Activated CD8-positive, alpha-beta T cell treated with anti-CD3 and anti-CD28 coated beads for 36 hours (primary cell): ENCODE results near the gene PPP1R13L. TPM values are rescaled to one million over a fixed set of nuclear protein-coding genes. Genes with fewer than 3 reads are reported as not detected.

ENCODE experiments used
- ATAC-seq: fragments of 200-7000 bp; cut with Tn5 transposase; one replicate; pipeline ENCODE4 v1.10.0; 2021; ENCODE audit warnings: mild to moderate bottlenecking, moderate library complexity
- CTCF ChIA-PET: fragments of 350-600 bp; sonication (Branson Sonifier 250); formaldehyde crosslinking; loops from one replicate; lab custom pipeline; 2021; ENCODE audit warnings: antibody characterized with exemption; lab: Charles Lee
- POLR2A ChIA-PET: fragments of 350-600 bp; sonication (Branson Sonifier 250); formaldehyde crosslinking; loops from one replicate; lab custom pipeline; 2021; ENCODE audit warnings: antibody characterized with exemption; lab: Charles Lee
- DNase-seq: peaks from one replicate; pipeline ENCODE4 v3.0.0-alpha.2; 2020
- H3K27ac Mint-ChIP-seq: one replicate; pipeline ENCODE4 v1.8.0; 2021; ENCODE audit warnings: mild to moderate bottlenecking, mixed read lengths
- H3K27me3 Mint-ChIP-seq: one replicate; pipeline ENCODE4 v1.8.0; 2021; ENCODE audit warnings: mixed read lengths
- H3K36me3 Mint-ChIP-seq: one replicate; pipeline ENCODE4 v1.8.0; 2021; ENCODE audit warnings: low read depth, mixed read lengths
- H3K4me1 Mint-ChIP-seq: one replicate; pipeline ENCODE4 v1.8.0; 2021; ENCODE audit warnings: low read depth, mixed read lengths
- H3K4me3 Mint-ChIP-seq: one replicate; pipeline ENCODE4 v1.8.0; 2021; ENCODE audit warnings: mild to moderate bottlenecking, moderate library complexity, mixed read lengths
- H3K9me3 Mint-ChIP-seq: one replicate; pipeline ENCODE4 v1.8.0; 2021; ENCODE audit warnings: mixed read lengths
- CTCF ChIP-seq: fragments of 200-600 bp; IDR thresholded peaks from one replicate; pipeline ENCODE4 v1.8.0; 2022; ENCODE audit warnings: antibody characterized with exemption, mild to moderate bottlenecking
- intact Hi-C: fragments of 100-400 bp; cut with micrococcal nuclease; formaldehyde crosslinking; loops from one replicate; pipeline ENCODE4 v1.10.0; 2022
- total RNA-seq, 2 experiments: library from RNA; stranded (reverse); gene quantifications; one replicate each; pipeline ENCODE4 v1.2.3, GENCODE V29; 2021

The PPP1R13L gene
- total RNA-seq, 2 experiments from 2014 or later: 4.6 to 5.8 TPM

- DNase-seq: no peak
- POLR2A ChIA-PET: no interaction called here
- H3K4me3 Mint-ChIP-seq: no peak overlapping the region
- no peak for TF ChIP-seq CTCF
- intact Hi-C loops: no loop called here
- peaks cover 16% of the 10 kb centered on the region for H3K27me3 Mint-ChIP-seq
- H3K9me3 Mint-ChIP-seq: no peaks in the 10 kb centered on the region
- H3K27ac Mint-ChIP-seq: no peak overlapping the region
- CTCF ChIA-PET: interaction anchor here (0.6 kb wide), 1 partner anchor 13 kb away, joined by 3 read pairs; no protein-coding TSS in a partner anchor
- ATAC-seq: no peak
- no peaks in the 10 kb centered on the region for H3K4me1 Mint-ChIP-seq
- no peaks in the 10 kb centered on the region for H3K36me3 Mint-ChIP-seq
These were observed 57.1 kb downstream of the PPP1R13L start for GRCh38 chr19:45347570-45348366.

DNA sequence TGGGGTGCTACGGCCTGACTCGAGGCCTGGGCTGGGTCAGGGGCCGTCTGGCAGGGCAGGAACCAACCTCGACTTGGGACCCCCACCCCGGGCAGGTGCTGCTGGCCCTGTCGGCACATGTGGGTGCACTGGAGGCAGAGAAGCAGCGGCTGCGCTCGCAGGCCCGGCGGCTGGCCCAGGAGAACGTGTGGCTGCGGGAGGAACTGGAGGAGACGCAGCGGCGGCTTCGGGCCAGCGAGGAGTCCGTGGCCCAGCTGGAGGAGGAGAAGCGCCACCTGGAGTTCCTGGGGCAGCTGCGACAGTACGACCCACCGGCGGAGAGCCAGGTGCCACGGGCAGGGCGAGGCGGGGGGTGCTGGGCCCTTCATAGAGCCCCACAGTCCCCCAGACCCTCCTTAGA, 58.4 kb downstream of the PPP1R13L start:
- H3K27ac Mint-ChIP-seq: no peak overlapping the region
- no peak for DNase-seq
- TF ChIP-seq CTCF: no peak
- no peaks in the 10 kb centered on the region for H3K9me3 Mint-ChIP-seq
- no peaks in the 10 kb centered on the region for H3K4me1 Mint-ChIP-seq
- H3K36me3 Mint-ChIP-seq: no peaks in the 10 kb centered on the region
- ChIA-PET POLR2A (no interaction called here), CTCF (no interaction called here)
- H3K27me3 Mint-ChIP-seq: peaks cover 16% of the 10 kb centered on the region
- no peak overlapping the region for H3K4me3 Mint-ChIP-seq
- intact Hi-C loops: no loop called here
- ATAC-seq: no peak

DNA sequence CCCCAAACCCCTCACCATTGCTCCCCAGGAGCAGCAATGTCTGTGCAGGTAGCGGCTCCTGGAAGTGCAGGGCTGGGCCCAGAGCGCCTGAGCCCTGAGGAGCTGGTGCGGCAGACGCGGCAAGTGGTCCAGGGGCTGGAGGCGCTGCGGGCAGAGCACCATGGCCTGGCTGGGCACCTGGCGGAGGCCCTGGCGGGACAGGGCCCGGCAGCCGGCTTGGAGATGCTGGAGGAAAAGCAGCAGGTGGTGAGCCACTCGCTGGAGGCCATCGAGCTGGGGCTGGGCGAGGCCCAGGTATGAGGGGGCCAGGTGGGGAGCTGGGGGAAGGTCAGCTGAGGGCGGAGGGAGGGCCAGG, 59.4 kb downstream of the PPP1R13L start:
- intact Hi-C loops: no loop called here
- Mint-ChIP-seq H3K4me3 (no peak overlapping the region), H3K27ac (no peak overlapping the region), H3K27me3 (peaks cover 16% of the 10 kb centered on the region), H3K36me3 (no peaks in the 10 kb centered on the region), H3K9me3 (no peaks in the 10 kb centered on the region), H3K4me1 (no peaks in the 10 kb centered on the region)
- ChIA-PET CTCF (interaction anchor here (1.0 kb wide), 1 partner anchor 97 kb away, joined by 4 read pairs; no protein-coding TSS in a partner anchor), POLR2A (no interaction called here)
- no peak for ATAC-seq
- no peak for DNase-seq
- no peak for TF ChIP-seq CTCF

- DNase-seq (no peak), ATAC-seq (no peak)
- no peak overlapping the region for H3K27ac Mint-ChIP-seq
- H3K4me3 Mint-ChIP-seq: no peak overlapping the region
- POLR2A ChIA-PET: no interaction called here
- no peaks in the 10 kb centered on the region for H3K36me3 Mint-ChIP-seq
- TF ChIP-seq CTCF: no peak
- peaks cover 5% of the 10 kb centered on the region for H3K4me1 Mint-ChIP-seq
- CTCF ChIA-PET: interaction anchor here (0.8 to 1.0 kb wide), 2 partner anchors 57 to 96 kb away, joined by 3 to 4 read pairs; no protein-coding TSS in a partner anchor
- H3K9me3 Mint-ChIP-seq: no peaks in the 10 kb centered on the region
- peaks cover 19% of the 10 kb centered on the region for H3K27me3 Mint-ChIP-seq
- intact Hi-C loops: no loop called here
These were observed 60.0 kb downstream of the PPP1R13L start for GRCh38 chr19:45344621-45345505.
